B cell (primary cell): Measurements from ENCODE around the gene ZBTB46. TPM values are rescaled to one million over a fixed set of nuclear protein-coding genes. Genes with fewer than 3 reads are reported as not detected.

Source experiments
- ATAC-seq: fragments of 200-7000 bp; cut with Tn5 transposase; one replicate; pipeline ENCODE4 v1.10.0; 2021; ENCODE audit warnings: low read depth, mild to moderate bottlenecking, moderate number of reproducible peaks, moderate library complexity
- CTCF ChIA-PET: fragments of 350-600 bp; sonication (Branson Sonifier 250); formaldehyde crosslinking; loops from one replicate; lab custom pipeline; 2021; ENCODE audit warnings: antibody characterized with exemption, inconsistent platforms; lab: Charles Lee
- POLR2A ChIA-PET: fragments of 350-600 bp; sonication (Branson Sonifier 250); formaldehyde crosslinking; loops from one replicate; lab custom pipeline; 2021; ENCODE audit warnings: antibody characterized with exemption; lab: Charles Lee
- DNase-seq: peaks from one replicate; pipeline ENCODE4 v3.0.0; 2013
- H2AFZ ChIP-seq: 2 replicates; pipeline ENCODE4 v1.6.1; 2012; ENCODE audit warnings: mild to moderate bottlenecking, low read depth, low read length; ENCODE audit not compliant: insufficient read depth, poor library complexity, severe bottlenecking
- H3K27ac ChIP-seq, 2 donors: 1 replicate in 1 of 2; 2 replicates in 1 of 2; pipeline ENCODE4 v1.5.1; 2012 to 2013; ENCODE audit warnings: low read length in 2 of 2, mild to moderate bottlenecking in 2 of 2, moderate library complexity in 1 of 2
- H3K27me3 ChIP-seq, 4 experiments: fragments of 200-600 bp in 1 of 4; sonication (generic) in 1 of 4; replicated peaks in 1 of 4; 1 replicate in 2 of 4; 2 replicates in 2 of 4; pipeline versions ENCODE4 v1.6.1 to v1.7.0; 2013 to 2016; ENCODE audit warnings: low read length in 3 of 4, mild to moderate bottlenecking in 2 of 4, mixed read lengths in 1 of 4, moderate library complexity in 1 of 4; ENCODE audit not compliant: insufficient read depth in 4 of 4, control insufficient read depth in 3 of 4; ENCODE audit errors: control extremely low read depth in 1 of 4
- H3K36me3 ChIP-seq, 2 experiments: replicated peaks in 1 of 2; 1 replicate in 1 of 2; 2 replicates in 1 of 2; pipeline versions ENCODE4 v1.6.1 to v1.7.1; 2013; ENCODE audit warnings: low read length in 1 of 2; ENCODE audit not compliant: insufficient read depth in 2 of 2, control insufficient read depth in 1 of 2; ENCODE audit errors: control extremely low read depth in 1 of 2, extremely low read depth in 1 of 2
- H3K4me1 ChIP-seq, 2 donors: fragments of 200-600 bp in 1 of 2; sonication (generic) in 1 of 2; 1 replicate in 1 of 2; 2 replicates in 1 of 2; pipeline versions ENCODE4 v1.5.1 to v1.6.1; 2013 to 2017; ENCODE audit warnings: low read length in 2 of 2; ENCODE audit not compliant: control insufficient read depth in 2 of 2, insufficient read depth in 2 of 2
- H3K4me2 ChIP-seq: replicated peaks from 2 replicates; pipeline ENCODE3; 2012; ENCODE audit warnings: mild to moderate bottlenecking, low read depth, low read length; ENCODE audit not compliant: poor library complexity, severe bottlenecking
- H3K4me3 ChIP-seq, 5 experiments: fragments of 200-600 bp in 1 of 5; sonication (generic) in 1 of 5; 1 replicate in 3 of 5; 2 replicates in 2 of 5; pipeline versions ENCODE4 v1.5.1 to v1.7.0; 2011 to 2016; ENCODE audit warnings: low read length in 4 of 5, mild to moderate bottlenecking in 4 of 5, low read depth in 2 of 5, control low read depth in 1 of 5, moderate library complexity in 1 of 5; ENCODE audit not compliant: insufficient read depth in 1 of 5; ENCODE audit errors: control extremely low read depth in 1 of 5, extremely low read depth in 1 of 5
- H3K79me2 ChIP-seq: fragments of 200-600 bp; sonication (generic); one replicate; pipeline ENCODE4 v1.6.0; 2016; ENCODE audit warnings: low read length; ENCODE audit not compliant: control insufficient read depth, insufficient read depth
- H3K9ac ChIP-seq: fragments of 200-600 bp; sonication (generic); 2 replicates; pipeline ENCODE4 v1.6.1; 2017; ENCODE audit warnings: mild to moderate bottlenecking, low read length, moderate library complexity
- H3K9me3 ChIP-seq, 3 donors: one replicate each; pipeline versions ENCODE4 v1.6.1 to v1.7.1; 2013; ENCODE audit warnings: low read length in 2 of 3; ENCODE audit not compliant: control insufficient read depth in 2 of 3, insufficient read depth in 1 of 3; ENCODE audit errors: control extremely low read depth in 1 of 3
- H4K20me1 ChIP-seq: 2 replicates; pipeline ENCODE4 v1.6.0; 2012; ENCODE audit warnings: mild to moderate bottlenecking, low read length; ENCODE audit not compliant: insufficient read depth, control insufficient read depth, poor library complexity, severe bottlenecking
- H3K27ac Mint-ChIP-seq: one replicate; pipeline ENCODE4 v1.8.0; 2021; ENCODE audit warnings: mixed read lengths
- H3K27me3 Mint-ChIP-seq: one replicate; pipeline ENCODE4 v1.8.0; 2021; ENCODE audit warnings: mixed read lengths
- H3K4me1 Mint-ChIP-seq: one replicate; pipeline ENCODE4 v1.8.0; 2021; ENCODE audit warnings: mixed read lengths
- H3K4me3 Mint-ChIP-seq: one replicate; pipeline ENCODE4 v1.8.0; 2021; ENCODE audit warnings: mixed read lengths
- H3K9me3 Mint-ChIP-seq: one replicate; pipeline ENCODE4 v1.8.0; 2022; ENCODE audit warnings: mixed read lengths; ENCODE audit not compliant: insufficient read depth
- EZH2 ChIP-seq: IDR thresholded peaks from 2 replicates; pipeline ENCODE4 v1.6.1; 2012; ENCODE audit warnings: borderline replicate concordance, low read depth, mild to moderate bottlenecking, moderate library complexity, low read length; ENCODE audit not compliant: insufficient read depth, poor library complexity, severe bottlenecking
- WGBS: methylation state at CpG from one replicate; pipeline ENCODE4 v1.1.5; 2013; ENCODE audit warnings: missing lambda C conversion rate; ENCODE audit not compliant: insufficient coverage; 5-methylcytosine and 5-hydroxymethylcytosine counted together
- intact Hi-C: fragments of 100-400 bp; cut with micrococcal nuclease; formaldehyde crosslinking; loops from one replicate; pipeline ENCODE4 v1.10.0; 2022
- polyA plus RNA-seq: library from polyadenylated mRNA; depleted of rRNA; stranded (reverse); fragments of >200 nt; gene quantifications from 2 replicates; pipeline ENCODE4 v1.2.3, GENCODE V29; 2012
- total RNA-seq, 2 donors: library from RNA; stranded (reverse); fragments of 120-200 nt in 1 of 2; gene quantifications; 1 replicate in 1 of 2; 2 replicates in 1 of 2; pipeline versions ENCODE4 v1.2.3 to v1.2.4, GENCODE V29; 2013 to 2022
- TF ChIP-seq, protein P1 (sequence below): fragments of 200-600 bp; IDR thresholded peaks from one replicate; pipeline ENCODE4 v1.8.0; 2022; ENCODE audit warnings: antibody characterized with exemption, mild to moderate bottlenecking

ZBTB46 gene
- total and polyA plus RNA-seq, 2 donors (not counting 1 experiment from before 2014, with no cell fraction given) = 0.16 to 0.64 TPM

DNA sequence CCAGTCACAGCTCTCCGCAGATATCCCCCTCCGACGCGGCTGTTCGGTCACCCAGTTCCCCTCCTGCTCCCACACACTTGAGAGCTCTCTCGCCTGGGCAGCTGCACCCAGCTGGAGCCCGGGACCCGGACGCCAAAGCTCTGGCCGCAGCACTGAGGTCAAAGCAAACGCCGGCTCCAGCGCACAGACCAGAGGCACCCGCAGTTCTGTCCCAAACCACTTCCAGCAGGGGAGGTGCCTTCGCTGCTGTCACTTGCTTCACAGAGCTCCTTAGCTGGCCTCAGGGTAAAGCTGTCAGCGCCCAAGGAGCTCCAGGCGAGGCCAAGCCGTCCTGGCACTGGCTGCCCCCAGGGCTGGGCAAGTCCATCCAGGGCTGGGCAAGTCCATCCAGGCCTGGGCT lies 63.6 kb downstream of the ZBTB46 start:
- DNase-seq (no peak), ATAC-seq (no peak)
- H3K4me1 ChIP-seq = no peaks in the 10 kb centered on the region
- H3K27me3 ChIP-seq = no peaks in the 10 kb centered on the region
- H3K4me3 ChIP-seq = no peak overlapping the region
- no peaks in the 10 kb centered on the region for H3K9me3 ChIP-seq
- ChIA-PET CTCF (no interaction called here), POLR2A (no interaction called here)
- H3K4me1 Mint-ChIP-seq = no peaks in the 10 kb centered on the region
- no peak overlapping the region for H2AFZ ChIP-seq
- no peak overlapping the region for H3K27ac ChIP-seq
- no peak overlapping the region for H3K4me3 Mint-ChIP-seq
- H3K4me2 ChIP-seq = no peak overlapping the region
- TF ChIP-seq, protein P1, sequence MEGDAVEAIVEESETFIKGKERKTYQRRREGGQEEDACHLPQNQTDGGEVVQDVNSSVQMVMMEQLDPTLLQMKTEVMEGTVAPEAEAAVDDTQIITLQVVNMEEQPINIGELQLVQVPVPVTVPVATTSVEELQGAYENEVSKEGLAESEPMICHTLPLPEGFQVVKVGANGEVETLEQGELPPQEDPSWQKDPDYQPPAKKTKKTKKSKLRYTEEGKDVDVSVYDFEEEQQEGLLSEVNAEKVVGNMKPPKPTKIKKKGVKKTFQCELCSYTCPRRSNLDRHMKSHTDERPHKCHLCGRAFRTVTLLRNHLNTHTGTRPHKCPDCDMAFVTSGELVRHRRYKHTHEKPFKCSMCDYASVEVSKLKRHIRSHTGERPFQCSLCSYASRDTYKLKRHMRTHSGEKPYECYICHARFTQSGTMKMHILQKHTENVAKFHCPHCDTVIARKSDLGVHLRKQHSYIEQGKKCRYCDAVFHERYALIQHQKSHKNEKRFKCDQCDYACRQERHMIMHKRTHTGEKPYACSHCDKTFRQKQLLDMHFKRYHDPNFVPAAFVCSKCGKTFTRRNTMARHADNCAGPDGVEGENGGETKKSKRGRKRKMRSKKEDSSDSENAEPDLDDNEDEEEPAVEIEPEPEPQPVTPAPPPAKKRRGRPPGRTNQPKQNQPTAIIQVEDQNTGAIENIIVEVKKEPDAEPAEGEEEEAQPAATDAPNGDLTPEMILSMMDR = no peak
- no peak for TF ChIP-seq EZH2
- no peak overlapping the region for H3K9ac ChIP-seq
- H3K36me3 ChIP-seq = no peaks in the 10 kb centered on the region
- WGBS = 86% methylated on average over 18 of the region's 18 CpGs
- no peaks in the 10 kb centered on the region for H4K20me1 ChIP-seq
- peaks cover 4% of the 10 kb centered on the region for H3K27me3 Mint-ChIP-seq
- no peaks in the 10 kb centered on the region for H3K9me3 Mint-ChIP-seq
- H3K79me2 ChIP-seq = no peaks in the 10 kb centered on the region
- intact Hi-C loops = no loop called here
- H3K27ac Mint-ChIP-seq = no peak overlapping the region

- Mint-ChIP-seq H3K4me1 (no peaks in the 10 kb centered on the region), H3K27me3 (peaks cover 4% of the 10 kb centered on the region), H3K27ac (no peak overlapping the region), H3K4me3 (no peak overlapping the region), H3K9me3 (no peaks in the 10 kb centered on the region)
- Histone ChIP-seq H3K9ac (no peak overlapping the region), H3K36me3 (no peaks in the 10 kb centered on the region), H3K4me2 (no peak overlapping the region), H2AFZ (no peak overlapping the region), H3K79me2 (no peaks in the 10 kb centered on the region), H3K27me3 (no peaks in the 10 kb centered on the region), H4K20me1 (no peaks in the 10 kb centered on the region), H3K4me3 (no peak overlapping the region), H3K27ac (no peak overlapping the region), H3K4me1 (no peaks in the 10 kb centered on the region), H3K9me3 (no peaks in the 10 kb centered on the region)
- ATAC-seq (no peak), DNase-seq (no peak)
- intact Hi-C loops = no loop called here
- no peak for TF ChIP-seq EZH2
- TF ChIP-seq, protein P1 = no peak
- POLR2A ChIA-PET = interaction anchor here (0.6 to 0.7 kb wide), 2 partner anchors 30 to 113 kb away, joined by 5 to 6 read pairs; partner anchors contain the start of genes LIME1 and STMN3
- CTCF ChIA-PET = interaction anchor here (0.7 to 1.1 kb wide), 2 partner anchors 18 to 94 kb away, joined by 3 read pairs; partner anchors contain the start of gene ABHD16B
- WGBS = 91% methylated on average over 36 of the region's 38 CpGs
Observed at GRCh38 chr20:63766695-63767426, 64.2 kb downstream of the ZBTB46 start.
